Germinal center (tissue), 1 donor: ENCODE measurements around the gene ARHGAP42.
"Not testable (repeated sequence)": the region's sequence is repeated elsewhere in the genome, so short reads cannot be mapped to it uniquely, and the experiment has no call there.

ENCODE experiments used
- DNase-seq: peaks from one replicate; pipeline ENCODE4 v3.0.0; 2012; ENCODE audit warnings: mixed read lengths, low spot score

The ARHGAP42 gene

GRCh38 chr11:100874203-100874602 lies 187.1 kb downstream of the ARHGAP42 start:
- no peak for DNase-seq

- no peak for DNase-seq
Measured at GRCh38 chr11:100875521-100875869, 188.4 kb downstream of the ARHGAP42 start.

GRCh38 chr11:100876815-100877520 lies 189.9 kb downstream of the ARHGAP42 start:
- DNase-seq, result no peak

- DNase-seq, result no peak
Measured at GRCh38 chr11:100878474-100878873, 191.4 kb downstream of the ARHGAP42 start.

- DNase-seq, result no peak
Measured at GRCh38 chr11:100882957-100883356, 195.9 kb downstream of the ARHGAP42 start.

- no peak for DNase-seq
Measured at GRCh38 chr11:100883830-100884229, 196.7 kb downstream of the ARHGAP42 start.

GRCh38 chr11:100887659-100888058 lies 200.6 kb downstream of the ARHGAP42 start:
- DNase-seq, result no peak

- DNase-seq, result no peak
Measured at GRCh38 chr11:100888836-100889235, 201.7 kb downstream of the ARHGAP42 start.

- no peak for DNase-seq
Measured at GRCh38 chr11:100889758-100890157, 202.7 kb downstream of the ARHGAP42 start.

- DNase-seq, result no peak
Measured at GRCh38 chr11:100890789-100891188, 203.7 kb downstream of the ARHGAP42 start.

- DNase-seq, result no peak
Measured at GRCh38 chr11:100892886-100893285, 205.8 kb downstream of the ARHGAP42 start.

GRCh38 chr11:100895449-100895848 lies 208.4 kb downstream of the ARHGAP42 start:
- no peak for DNase-seq

GRCh38 chr11:100895976-100896375 lies 208.9 kb downstream of the ARHGAP42 start:
- DNase-seq, result not testable (repeated sequence)

GRCh38 chr11:100901471-100901870 lies 214.4 kb downstream of the ARHGAP42 start:
- not testable (repeated sequence) for DNase-seq

- no peak for DNase-seq
Measured at GRCh38 chr11:100902454-100903141, 215.5 kb downstream of the ARHGAP42 start.

- DNase-seq, result no peak
Measured at GRCh38 chr11:100903284-100903683, 216.2 kb downstream of the ARHGAP42 start.

- no peak for DNase-seq
Measured at GRCh38 chr11:100905684-100906083, 218.6 kb downstream of the ARHGAP42 start.

- no peak for DNase-seq
Measured at GRCh38 chr11:100908746-100909145, 221.7 kb downstream of the ARHGAP42 start.

- DNase-seq, result no peak
Measured at GRCh38 chr11:100910808-100911207, 223.7 kb downstream of the ARHGAP42 start.

- DNase-seq, result no peak
Measured at GRCh38 chr11:100914415-100915110, 227.5 kb downstream of the ARHGAP42 start.

GRCh38 chr11:100918551-100919500 lies 231.7 kb downstream of the ARHGAP42 start:
- no peak for DNase-seq

- DNase-seq, result no peak
Measured at GRCh38 chr11:100920593-100920992, 233.5 kb downstream of the ARHGAP42 start.
